Measurements from ENCODE around the gene BRMS1.

The BRMS1 gene

DNA sequence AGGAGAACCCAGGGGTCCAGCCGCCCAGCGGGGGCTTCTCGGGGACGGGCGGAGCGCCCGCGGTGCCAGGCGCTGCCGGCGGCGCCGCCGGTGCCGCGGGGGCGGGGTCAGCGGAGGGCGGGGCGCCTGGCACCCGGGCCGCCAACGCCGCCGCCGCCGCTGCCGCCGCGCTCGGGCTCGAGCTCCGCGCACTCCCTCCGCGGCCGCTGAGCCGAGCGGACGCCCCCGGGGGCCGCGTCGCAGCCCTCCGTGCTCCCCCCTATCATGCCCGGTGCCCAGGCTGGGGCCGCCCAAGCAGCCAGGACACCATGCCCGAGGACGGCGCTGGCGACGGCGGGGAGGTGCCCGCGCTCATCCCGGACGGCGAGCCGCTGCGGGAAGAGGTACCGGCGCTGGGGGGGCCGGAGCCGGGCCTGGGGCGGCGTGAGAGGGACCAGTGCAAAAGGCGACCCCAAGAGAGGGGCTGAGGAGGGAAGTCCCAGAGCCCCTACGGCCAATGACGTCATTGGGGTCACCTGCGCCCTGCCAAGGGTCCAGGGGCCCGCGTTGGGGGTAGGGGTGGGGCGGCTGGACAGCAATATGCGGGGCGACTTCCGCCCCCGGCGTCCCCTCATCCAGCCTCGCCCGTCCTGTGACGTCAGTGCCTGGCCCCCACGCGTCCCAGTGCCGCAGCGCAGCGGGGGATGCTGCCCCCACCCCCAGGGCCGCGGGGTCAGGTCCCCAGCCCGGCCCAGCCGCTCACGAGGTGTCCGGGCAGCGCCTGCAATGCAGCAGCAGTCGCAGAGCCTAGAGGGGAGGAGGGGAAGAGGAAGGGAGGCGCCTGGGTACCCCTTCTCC, 53.0 kb downstream of the BRMS1 start, which contains the start of gene TMEM151A:
TMEM151A (plus strand) TSS at position 189 of the 837 bp plus-strand sequence; CDS start at position 309, 120 bp downstream.
- Histone ChIP-seq H3K9me3 (ENCODE audit: low read length) (no peaks in the 10 kb centered on the region), H3K36me3 (ENCODE audit: insufficient read depth, low read length) (no peaks in the 10 kb centered on the region), H3F3A (ENCODE audit: insufficient read depth, low read length) (no peaks in the 10 kb centered on the region), H3K79me2 (ENCODE audit: insufficient read depth, low read length) (no peaks in the 10 kb centered on the region), H3K27me3 (ENCODE audit: insufficient read depth, low read length) (no peaks in the 10 kb centered on the region), H2AFZ (ENCODE audit: low read length) (no peak within 1 kb of the TSS), H3K9ac (ENCODE audit: low read length) (no peak within 1 kb of the TSS), H4K20me1 (ENCODE audit: insufficient read depth, low read length) (no peaks in the 10 kb centered on the region), H3K4me2 (ENCODE audit: low read length) (no peak within 1 kb of the TSS), H3K9me2 (ENCODE audit: low read depth, low read length) (no peaks in the 10 kb centered on the region), H3K27ac (ENCODE audit: low read depth, low read length, poor library complexity, severe bottlenecking) (no peak within 1 kb of the TSS), H3K4me3 (ENCODE audit: low read depth, low read length, poor library complexity, severe bottlenecking) (no peak within 1 kb of the TSS), H3K4me1 (ENCODE audit: insufficient read depth, low read length, severe bottlenecking) (peaks cover 22% of the 10 kb centered on the region)
- TF ChIP-seq, protein P1, sequence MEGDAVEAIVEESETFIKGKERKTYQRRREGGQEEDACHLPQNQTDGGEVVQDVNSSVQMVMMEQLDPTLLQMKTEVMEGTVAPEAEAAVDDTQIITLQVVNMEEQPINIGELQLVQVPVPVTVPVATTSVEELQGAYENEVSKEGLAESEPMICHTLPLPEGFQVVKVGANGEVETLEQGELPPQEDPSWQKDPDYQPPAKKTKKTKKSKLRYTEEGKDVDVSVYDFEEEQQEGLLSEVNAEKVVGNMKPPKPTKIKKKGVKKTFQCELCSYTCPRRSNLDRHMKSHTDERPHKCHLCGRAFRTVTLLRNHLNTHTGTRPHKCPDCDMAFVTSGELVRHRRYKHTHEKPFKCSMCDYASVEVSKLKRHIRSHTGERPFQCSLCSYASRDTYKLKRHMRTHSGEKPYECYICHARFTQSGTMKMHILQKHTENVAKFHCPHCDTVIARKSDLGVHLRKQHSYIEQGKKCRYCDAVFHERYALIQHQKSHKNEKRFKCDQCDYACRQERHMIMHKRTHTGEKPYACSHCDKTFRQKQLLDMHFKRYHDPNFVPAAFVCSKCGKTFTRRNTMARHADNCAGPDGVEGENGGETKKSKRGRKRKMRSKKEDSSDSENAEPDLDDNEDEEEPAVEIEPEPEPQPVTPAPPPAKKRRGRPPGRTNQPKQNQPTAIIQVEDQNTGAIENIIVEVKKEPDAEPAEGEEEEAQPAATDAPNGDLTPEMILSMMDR (IDR thresholded peaks at IDR 0.05; ENCODE audit: low read length), result no peak
- no peak for TF ChIP-seq EZH2 (IDR thresholded peaks at IDR 0.05; ENCODE audit: borderline replicate concordance, low read length)

DNA sequence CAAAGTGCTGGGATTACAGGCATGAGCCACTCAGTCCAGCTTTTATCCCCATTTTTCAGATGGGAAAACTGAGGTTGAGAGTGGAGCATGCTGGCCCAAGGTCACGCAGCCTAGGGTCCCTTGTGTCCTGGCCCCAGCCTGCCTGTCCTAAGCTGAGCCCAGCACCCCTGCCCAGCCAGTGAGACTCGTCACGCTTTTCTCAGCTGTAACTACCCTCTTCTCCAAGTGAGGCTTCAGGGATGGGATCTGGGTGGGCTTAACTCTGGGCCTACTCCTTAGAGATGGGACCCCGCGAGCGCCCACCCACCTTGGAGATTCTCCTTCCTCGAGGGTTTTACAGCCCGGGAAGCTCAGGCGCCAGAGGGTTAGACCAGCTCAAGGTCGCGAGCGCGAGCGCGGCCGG, 53.6 kb downstream of the BRMS1 start:
- no peaks in the 10 kb centered on the region for H3F3A ChIP-seq (ENCODE audit: insufficient read depth, low read length)
- TF ChIP-seq EZH2 (IDR thresholded peaks at IDR 0.05; ENCODE audit: borderline replicate concordance, low read length), result no peak
- TF ChIP-seq, protein P1 (IDR thresholded peaks at IDR 0.05; ENCODE audit: low read length), result no peak
- no peak overlapping the region for H3K27ac ChIP-seq (ENCODE audit: low read depth, low read length, poor library complexity, severe bottlenecking)
- H3K4me1 ChIP-seq (ENCODE audit: insufficient read depth, low read length, severe bottlenecking), result peaks cover 22% of the 10 kb centered on the region
- no peaks in the 10 kb centered on the region for H3K9me3 ChIP-seq (ENCODE audit: low read length)
- no peaks in the 10 kb centered on the region for H3K36me3 ChIP-seq (ENCODE audit: insufficient read depth, low read length)
- H3K79me2 ChIP-seq (ENCODE audit: insufficient read depth, low read length), result no peaks in the 10 kb centered on the region
- no peak overlapping the region for H3K4me3 ChIP-seq (ENCODE audit: low read depth, low read length, poor library complexity, severe bottlenecking)
- no peaks in the 10 kb centered on the region for H3K9me2 ChIP-seq (ENCODE audit: low read depth, low read length)
- H3K4me2 ChIP-seq (ENCODE audit: low read length), result no peak overlapping the region
- H3K9ac ChIP-seq (ENCODE audit: low read length), result no peak overlapping the region
- no peak overlapping the region for H2AFZ ChIP-seq (ENCODE audit: low read length)
- H3K27me3 ChIP-seq (ENCODE audit: insufficient read depth, low read length), result no peaks in the 10 kb centered on the region
- H4K20me1 ChIP-seq (ENCODE audit: insufficient read depth, low read length), result no peaks in the 10 kb centered on the region

DNA sequence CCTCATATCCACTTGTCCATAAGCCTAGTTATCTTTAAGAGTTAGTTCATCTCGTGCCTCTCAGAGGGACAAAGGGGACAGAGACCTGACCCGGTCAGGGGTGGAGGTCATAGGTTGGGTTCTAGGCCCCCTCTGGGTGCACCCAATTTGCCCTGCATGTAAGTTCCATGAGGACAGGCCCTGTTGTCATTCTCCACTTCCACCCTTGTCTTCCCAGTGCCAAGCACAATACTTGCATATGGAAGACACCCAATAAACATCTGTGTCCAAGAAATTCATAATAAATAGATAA, 54.6 kb downstream of the BRMS1 start:
- H3K9me3 ChIP-seq (ENCODE audit: low read length), result no peaks in the 10 kb centered on the region
- H3K4me3 ChIP-seq (ENCODE audit: low read depth, low read length, poor library complexity, severe bottlenecking), result peak overlapping the region; percentile 71
- no peak overlapping the region for H3K9ac ChIP-seq (ENCODE audit: low read length)
- H3K79me2 ChIP-seq (ENCODE audit: insufficient read depth, low read length), result no peaks in the 10 kb centered on the region
- TF ChIP-seq, protein P1 (IDR thresholded peaks at IDR 0.05; ENCODE audit: low read length), result no peak
- no peak for TF ChIP-seq EZH2 (IDR thresholded peaks at IDR 0.05; ENCODE audit: borderline replicate concordance, low read length)
- H3F3A ChIP-seq (ENCODE audit: insufficient read depth, low read length), result no peaks in the 10 kb centered on the region
- H3K27me3 ChIP-seq (ENCODE audit: insufficient read depth, low read length), result no peaks in the 10 kb centered on the region
- H4K20me1 ChIP-seq (ENCODE audit: insufficient read depth, low read length), result no peaks in the 10 kb centered on the region
- H3K4me1 ChIP-seq (ENCODE audit: insufficient read depth, low read length, severe bottlenecking), result peaks cover 22% of the 10 kb centered on the region
- H3K4me2 ChIP-seq (ENCODE audit: low read length), result peak overlapping the region; percentile 56; the same call in 1 of the 2 replicates
- no peak overlapping the region for H3K27ac ChIP-seq (ENCODE audit: low read depth, low read length, poor library complexity, severe bottlenecking)
- H3K9me2 ChIP-seq (ENCODE audit: low read depth, low read length), result no peaks in the 10 kb centered on the region
- no peaks in the 10 kb centered on the region for H3K36me3 ChIP-seq (ENCODE audit: insufficient read depth, low read length)
- no peak overlapping the region for H2AFZ ChIP-seq (ENCODE audit: low read length)
